Gastrocnemius medialis (tissue), 4 donors: ENCODE data around the gene FCHSD2. TPM values are rescaled to one million over a fixed set of nuclear protein-coding genes. Genes with fewer than 3 reads are reported as not detected.

ENCODE experiments used
- ATAC-seq, 2 donors: fragments of 150-250 bp; one replicate each; pipeline ENCODE4 v1.9.1; 2016
- DNase-seq, 2 donors: peaks; one replicate each; pipeline ENCODE4 v3.0.0-alpha.2; 2019
- H3K27ac ChIP-seq, 4 donors: fragments of 200-600 bp; sonication (generic); 1 replicate in 1 of 4; 2 replicates in 3 of 4; pipeline ENCODE4 v1.5.1; 2016 to 2018; ENCODE audit warnings: mild to moderate bottlenecking in 2 of 4, moderate library complexity in 1 of 4
- H3K27me3 ChIP-seq, 3 donors: fragments of 200-600 bp; sonication (generic) in 2 of 3; 1 replicate in 1 of 3; 2 replicates in 2 of 3; pipeline versions ENCODE4 v1.5.1 to v1.6.0; 2016 to 2019; ENCODE audit warnings: mild to moderate bottlenecking in 1 of 3, moderate library complexity in 1 of 3
- H3K36me3 ChIP-seq, 2 donors: fragments of 200-600 bp; sonication (generic) in 1 of 2; one replicate each; pipeline ENCODE4 v1.5.1; 2017 to 2018
- H3K4me1 ChIP-seq, 2 donors: fragments of 200-600 bp; sonication (generic) in 1 of 2; one replicate each; pipeline ENCODE4 v1.5.1; 2016 to 2017; ENCODE audit warnings: mild to moderate bottlenecking in 2 of 2
- H3K4me3 ChIP-seq, 4 donors: fragments of 200-600 bp; sonication (generic) in 3 of 4; 1 replicate in 1 of 4; 2 replicates in 3 of 4; pipeline ENCODE4 v1.5.1; 2016 to 2019; ENCODE audit warnings: mild to moderate bottlenecking in 2 of 4
- H3K9me3 ChIP-seq, 3 donors: fragments of 200-600 bp; sonication (generic) in 2 of 3; 1 replicate in 1 of 3; 2 replicates in 2 of 3; pipeline ENCODE4 v1.5.1; 2016 to 2019
- CTCF ChIP-seq, 5 experiments: fragments of 450-650 bp in 3 of 5; fragments of 200-600 bp in 2 of 5; sonication (generic) in 2 of 5; IDR thresholded peaks in 4 of 5; conservative IDR thresholded peaks in 1 of 5; 1 replicate in 4 of 5; 2 replicates in 1 of 5; pipeline ENCODE4 v1.5.1; 2016 to 2019; ENCODE audit warnings: antibody characterized with exemption in 5 of 5, mild to moderate bottlenecking in 3 of 5, moderate library complexity in 3 of 5
- POLR2A ChIP-seq, 2 donors: fragments of 450-650 bp; IDR thresholded peaks; one replicate each; pipeline ENCODE4 v1.6.1; 2017; ENCODE audit warnings: antibody characterized with exemption in 2 of 2, mild to moderate bottlenecking in 2 of 2, moderate library complexity in 2 of 2
- in situ Hi-C, 4 donors: fragments of 200-750 bp; cut with MboI; loops; one replicate each; pipeline versions ENCODE4 v1.15.0 to v1.8.0; 2017; ENCODE audit warnings: low sequenced_read_pairs in 4 of 4
- intact Hi-C: fragments of 100-400 bp; cut with DNase I; formaldehyde crosslinking; loops from one replicate; pipeline ENCODE4 v1.15.1; 2023; ENCODE audit warnings: low total_unique reads
- total RNA-seq, 4 donors: library from RNA; depleted of rRNA; stranded (reverse); fragments of >200 nt; gene quantifications; one replicate each; pipeline versions ENCODE4 v1.1.0 to v1.2.3, GENCODE V29; 2016

Gene FCHSD2
- total RNA-seq, 4 donors from 2014 or later: 5.6 to 10.0 (median 8.0) TPM

- Histone ChIP-seq H3K4me1 (peaks cover 16 to 25% of the 10 kb centered on the region in 2 donors), H3K9me3 (no peaks in the 10 kb centered on the region), H3K4me3 (no peak overlapping the region), H3K27me3 (no peaks in the 10 kb centered on the region), H3K36me3 (no peaks in the 10 kb centered on the region), H3K27ac (peak overlapping the region in 1 of 4 donors; percentile 50)
- in situ Hi-C loops: loop anchor here (5.0 to 25.0 kb wide), 6 partner anchors 244 to 464 kb away; no protein-coding TSS in a partner anchor
- DNase-seq (peak in 1 of 2 donors; percentile 9), ATAC-seq (no peak)
- intact Hi-C loops: loop anchor here (2.0 kb wide), 1 partner anchor 452 kb away; no protein-coding TSS in a partner anchor
- TF ChIP-seq POLR2A (IDR thresholded peaks at IDR 0.05) (no peak), CTCF (IDR thresholded peaks at IDR 0.05 in 4 of 5, conservative IDR thresholded peaks at IDR 0.05 in 1 of 5) (no peak)
Observed at GRCh38 chr11:73176145-73176873, 34.2 kb upstream of the FCHSD2 start.

GRCh38 chr11:73175551-73176144, 33.5 kb upstream of the FCHSD2 start:
- ATAC-seq: no peak
- peaks cover 16 to 25% of the 10 kb centered on the region in 2 donors for H3K4me1 ChIP-seq
- H3K27me3 ChIP-seq: no peaks in the 10 kb centered on the region
- peak in 1 of 2 donors; percentile 8 for DNase-seq
- intact Hi-C loops (loop anchor here (2.0 kb wide), 2 partner anchors 33 to 451 kb away; partner anchors contain the start of gene FCHSD2), in situ Hi-C loops (loop anchor here (5.0 to 25.0 kb wide), 6 partner anchors 243 to 463 kb away; no protein-coding TSS in a partner anchor)
- H3K4me3 ChIP-seq: no peak overlapping the region
- H3K27ac ChIP-seq: peak overlapping the region in 1 of 4 donors; percentile 50
- no peaks in the 10 kb centered on the region for H3K9me3 ChIP-seq
- H3K36me3 ChIP-seq: no peaks in the 10 kb centered on the region
- TF ChIP-seq POLR2A (IDR thresholded peaks at IDR 0.05) (no peak), CTCF (IDR thresholded peaks at IDR 0.05 in 4 of 5, conservative IDR thresholded peaks at IDR 0.05 in 1 of 5) (no peak)

- Histone ChIP-seq H3K4me3 (no peak overlapping the region), H3K27ac (peak overlapping the region in 2 of 4 donors; percentile 61 to 62), H3K36me3 (no peaks in the 10 kb centered on the region), H3K4me1 (peaks cover 21 to 25% of the 10 kb centered on the region in 2 donors), H3K9me3 (no peaks in the 10 kb centered on the region), H3K27me3 (no peaks in the 10 kb centered on the region)
- DNase-seq: peak in 1 of 2 donors; percentile 0
- no peak for ATAC-seq
- TF ChIP-seq CTCF (IDR thresholded peaks at IDR 0.05 in 4 of 5, conservative IDR thresholded peaks at IDR 0.05 in 1 of 5) (no peak), POLR2A (IDR thresholded peaks at IDR 0.05) (no peak)
- in situ Hi-C loops (loop anchor here in 3 of 4 donors (10.0 kb wide), 2 partner anchors 250 to 450 kb away; no protein-coding TSS in a partner anchor), intact Hi-C loops (loop anchor here (2.0 kb wide), 1 partner anchor 32 kb away; the partner anchor contains the start of gene FCHSD2)
Observed at GRCh38 chr11:73174495-73174791, 32.3 kb upstream of the FCHSD2 start.

GRCh38 chr11:73173755-73174494, 31.8 kb upstream of the FCHSD2 start:
- no peak overlapping the region for H3K4me3 ChIP-seq
- no peaks in the 10 kb centered on the region for H3K9me3 ChIP-seq
- peaks cover 22 to 27% of the 10 kb centered on the region in 2 donors for H3K4me1 ChIP-seq
- H3K27me3 ChIP-seq: no peaks in the 10 kb centered on the region
- no peaks in the 10 kb centered on the region for H3K36me3 ChIP-seq
- TF ChIP-seq POLR2A (IDR thresholded peaks at IDR 0.05) (no peak), CTCF (IDR thresholded peaks at IDR 0.05 in 4 of 5, conservative IDR thresholded peaks at IDR 0.05 in 1 of 5) (no peak)
- H3K27ac ChIP-seq: peak overlapping the region in 3 of 4 donors; percentile 11 to 70 (median 62)
- ATAC-seq: peak; percentile 34 to 53
- intact Hi-C loops: loop anchor here (2.0 kb wide), 1 partner anchor 31 kb away; the partner anchor contains the start of gene FCHSD2
- DNase-seq: peak in 1 of 2 donors; percentile 78
- in situ Hi-C loops: loop anchor here in 3 of 4 donors (10.0 kb wide), 2 partner anchors 249 to 449 kb away; no protein-coding TSS in a partner anchor
